Neural progenitor cell (in vitro differentiated cells): Measurements from ENCODE around the gene MYD88. TPM values are rescaled to one million over a fixed set of nuclear protein-coding genes. Genes with fewer than 3 reads are reported as not detected.

Experiments used
- DNase-seq: peaks from one replicate; pipeline ENCODE4 v3.0.0-alpha.2; 2016; ENCODE audit warnings: low spot score
- H2AFZ ChIP-seq: fragments of 200-600 bp; sonication (generic); replicated peaks from 2 replicates; pipeline ENCODE4 v1.6.1; 2016; ENCODE audit warnings: antibody characterized with exemption
- H3F3A ChIP-seq: fragments of 200-600 bp; sonication (generic); 2 replicates; pipeline ENCODE4 v1.6.1; 2016; ENCODE audit warnings: antibody characterized with exemption, low read depth
- H3K27ac ChIP-seq: fragments of 200-600 bp; sonication (generic); 2 replicates; pipeline ENCODE4 v1.5.1; 2016; ENCODE audit warnings: mild to moderate bottlenecking
- H3K27me3 ChIP-seq: fragments of 200-600 bp; sonication (generic); 2 replicates; pipeline ENCODE4 v1.6.1; 2016; ENCODE audit warnings: mild to moderate bottlenecking, moderate library complexity
- H3K36me3 ChIP-seq: fragments of 200-600 bp; sonication (generic); 2 replicates; pipeline ENCODE4 v1.5.1; 2016
- H3K4me1 ChIP-seq: fragments of 200-600 bp; sonication (generic); 2 replicates; pipeline ENCODE4 v1.6.1; 2016; ENCODE audit warnings: mixed run types
- H3K4me2 ChIP-seq: fragments of 200-600 bp; sonication (generic); 2 replicates; pipeline ENCODE4 v1.6.1; 2016
- H3K4me3 ChIP-seq: fragments of 200-600 bp; sonication (generic); 2 replicates; pipeline ENCODE4 v1.5.1; 2016
- H3K79me2 ChIP-seq: fragments of 200-600 bp; sonication (generic); 2 replicates; pipeline ENCODE4 v1.6.1; 2016; ENCODE audit warnings: low read depth
- H3K9ac ChIP-seq: fragments of 200-600 bp; sonication (generic); 2 replicates; pipeline ENCODE4 v1.6.1; 2016
- H3K9me3 ChIP-seq: fragments of 200-600 bp; sonication (generic); 2 replicates; pipeline ENCODE4 v1.5.1; 2016; ENCODE audit warnings: low read depth
- H4K20me1 ChIP-seq: fragments of 200-600 bp; sonication (generic); 2 replicates; pipeline ENCODE4 v1.6.1; 2016; ENCODE audit warnings: low read depth
- H3K27ac Mint-ChIP-seq: 3 replicates; pipeline ENCODE4 v1.8.0; 2021; ENCODE audit warnings: mixed read lengths
- H3K27me3 Mint-ChIP-seq: 2 replicates; pipeline ENCODE4 v1.8.0; 2022; ENCODE audit warnings: low read depth, mild to moderate bottlenecking, inconsistent platforms, moderate library complexity, mixed read lengths; ENCODE audit not compliant: insufficient read depth
- H3K36me3 Mint-ChIP-seq: 3 replicates; pipeline ENCODE4 v1.8.0; 2021; ENCODE audit warnings: mixed read lengths
- H3K4me1 Mint-ChIP-seq: 3 replicates; pipeline ENCODE4 v1.8.0; 2021; ENCODE audit warnings: mixed read lengths
- H3K4me3 Mint-ChIP-seq: 3 replicates; pipeline ENCODE4 v1.8.0; 2021; ENCODE audit warnings: mild to moderate bottlenecking, moderate library complexity, mixed read lengths
- H3K9me3 Mint-ChIP-seq: 3 replicates; pipeline ENCODE4 v1.8.0; 2020; ENCODE audit warnings: mixed read lengths
- EZH2 ChIP-seq: fragments of 200-600 bp; sonication (generic); IDR thresholded peaks from 2 replicates; pipeline ENCODE4 v1.6.1; 2017; ENCODE audit warnings: antibody characterized with exemption, mild to moderate bottlenecking, moderate library complexity
- EZH2phosphoT487 ChIP-seq: fragments of 200-600 bp; sonication (generic); IDR thresholded peaks from 2 replicates; pipeline ENCODE4 v1.6.1; 2017; ENCODE audit warnings: antibody characterized with exemption
- total RNA-seq: library from RNA; depleted of rRNA; stranded (reverse); fragments of >200 nt; gene quantifications from 2 replicates; pipeline ENCODE4 v1.2.3, GENCODE V29; 2015; ENCODE audit warnings: low replicate concordance
- TF ChIP-seq, protein P1 (sequence below): fragments of 200-600 bp; sonication (generic); IDR thresholded peaks from 2 replicates; pipeline ENCODE4 v1.5.1; 2017; ENCODE audit warnings: antibody characterized with exemption, mild to moderate bottlenecking

The MYD88 gene
- total RNA-seq, 1 donor from 2014 or later, result 3.1 TPM

DNA sequence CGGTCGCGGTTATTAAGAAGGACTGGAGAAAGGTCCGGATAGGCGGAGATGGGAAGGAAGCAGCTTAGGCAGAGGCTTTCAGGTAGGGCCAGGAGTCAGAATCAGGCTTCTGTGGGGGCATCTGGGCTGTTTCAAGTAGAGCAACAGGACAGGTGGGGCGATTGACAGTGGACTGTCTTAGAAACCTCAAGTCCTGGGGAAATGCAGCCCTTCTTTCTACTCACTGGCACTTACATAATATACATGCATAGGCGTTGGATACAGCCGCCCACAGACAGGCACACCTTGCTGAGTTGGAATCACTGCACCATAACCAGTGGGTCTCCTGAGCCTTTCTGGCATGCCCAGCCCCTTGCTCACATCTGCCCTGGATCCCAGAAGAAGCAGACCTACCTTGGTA, 730 bp downstream of the MYD88 start:
- Histone ChIP-seq H3K79me2 (peaks cover 23% of the 10 kb centered on the region), H3F3A (peaks cover 11% of the 10 kb centered on the region), H3K9ac (peak overlapping the region; percentile 54), H2AFZ (peak overlapping the region; percentile 99), H3K27ac (no peak overlapping the region), H3K27me3 (no peaks in the 10 kb centered on the region), H3K36me3 (no peaks in the 10 kb centered on the region), H3K4me1 (peaks cover 14% of the 10 kb centered on the region), H3K4me3 (peak overlapping the region; percentile 72), H3K4me2 (peak overlapping the region; percentile 96), H3K9me3 (no peaks in the 10 kb centered on the region), H4K20me1 (peaks cover 17% of the 10 kb centered on the region)
- peaks cover 26% of the 10 kb centered on the region for H3K27me3 Mint-ChIP-seq
- no peak for DNase-seq
- H3K36me3 Mint-ChIP-seq, result peaks cover 1% of the 10 kb centered on the region
- H3K4me1 Mint-ChIP-seq, result peaks cover 24% of the 10 kb centered on the region
- no peak overlapping the region for H3K27ac Mint-ChIP-seq
- no peak for TF ChIP-seq EZH2phosphoT487
- TF ChIP-seq, protein P1, sequence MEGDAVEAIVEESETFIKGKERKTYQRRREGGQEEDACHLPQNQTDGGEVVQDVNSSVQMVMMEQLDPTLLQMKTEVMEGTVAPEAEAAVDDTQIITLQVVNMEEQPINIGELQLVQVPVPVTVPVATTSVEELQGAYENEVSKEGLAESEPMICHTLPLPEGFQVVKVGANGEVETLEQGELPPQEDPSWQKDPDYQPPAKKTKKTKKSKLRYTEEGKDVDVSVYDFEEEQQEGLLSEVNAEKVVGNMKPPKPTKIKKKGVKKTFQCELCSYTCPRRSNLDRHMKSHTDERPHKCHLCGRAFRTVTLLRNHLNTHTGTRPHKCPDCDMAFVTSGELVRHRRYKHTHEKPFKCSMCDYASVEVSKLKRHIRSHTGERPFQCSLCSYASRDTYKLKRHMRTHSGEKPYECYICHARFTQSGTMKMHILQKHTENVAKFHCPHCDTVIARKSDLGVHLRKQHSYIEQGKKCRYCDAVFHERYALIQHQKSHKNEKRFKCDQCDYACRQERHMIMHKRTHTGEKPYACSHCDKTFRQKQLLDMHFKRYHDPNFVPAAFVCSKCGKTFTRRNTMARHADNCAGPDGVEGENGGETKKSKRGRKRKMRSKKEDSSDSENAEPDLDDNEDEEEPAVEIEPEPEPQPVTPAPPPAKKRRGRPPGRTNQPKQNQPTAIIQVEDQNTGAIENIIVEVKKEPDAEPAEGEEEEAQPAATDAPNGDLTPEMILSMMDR, result no peak
- no peak for TF ChIP-seq EZH2
- no peaks in the 10 kb centered on the region for H3K9me3 Mint-ChIP-seq
- H3K4me3 Mint-ChIP-seq, result peak overlapping the region; percentile 93

DNA sequence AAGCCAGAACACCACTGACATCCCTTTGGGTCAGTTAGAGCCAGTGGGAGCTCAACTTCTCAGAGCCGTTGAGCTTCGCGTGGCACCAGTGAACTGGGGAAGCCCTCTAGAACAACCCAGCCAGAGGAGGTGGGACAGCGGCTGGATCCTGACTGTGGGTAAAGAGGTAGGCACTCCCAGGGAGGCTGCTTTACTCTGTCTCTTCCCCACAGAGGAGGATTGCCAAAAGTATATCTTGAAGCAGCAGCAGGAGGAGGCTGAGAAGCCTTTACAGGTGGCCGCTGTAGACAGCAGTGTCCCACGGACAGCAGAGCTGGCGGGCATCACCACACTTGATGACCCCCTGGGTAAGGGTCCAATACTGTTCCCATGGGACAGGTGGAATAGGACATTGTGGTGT, 1.2 kb downstream of the MYD88 start:
- peak overlapping the region; percentile 93 for H3K4me3 Mint-ChIP-seq
- peaks cover 1% of the 10 kb centered on the region for H3K36me3 Mint-ChIP-seq
- peaks cover 23% of the 10 kb centered on the region for H3K79me2 ChIP-seq
- H3K9ac ChIP-seq, result no peak overlapping the region
- peaks cover 26% of the 10 kb centered on the region for H3K27me3 Mint-ChIP-seq
- no peaks in the 10 kb centered on the region for H3K27me3 ChIP-seq
- H3K36me3 ChIP-seq, result no peaks in the 10 kb centered on the region
- H3K4me2 ChIP-seq, result peak overlapping the region; percentile 96
- peaks cover 17% of the 10 kb centered on the region for H4K20me1 ChIP-seq
- DNase-seq, result no peak
- H2AFZ ChIP-seq, result no peak overlapping the region
- TF ChIP-seq, protein P1, result no peak
- TF ChIP-seq EZH2phosphoT487 (no peak), EZH2 (no peak)
- no peak overlapping the region for H3K27ac Mint-ChIP-seq
- H3K4me1 Mint-ChIP-seq, result peaks cover 24% of the 10 kb centered on the region
- peaks cover 14% of the 10 kb centered on the region for H3K4me1 ChIP-seq
- H3K27ac ChIP-seq, result no peak overlapping the region
- no peaks in the 10 kb centered on the region for H3K9me3 Mint-ChIP-seq
- H3K4me3 ChIP-seq, result peak overlapping the region; percentile 72
- H3K9me3 ChIP-seq, result no peaks in the 10 kb centered on the region
- peaks cover 11% of the 10 kb centered on the region for H3F3A ChIP-seq

DNA sequence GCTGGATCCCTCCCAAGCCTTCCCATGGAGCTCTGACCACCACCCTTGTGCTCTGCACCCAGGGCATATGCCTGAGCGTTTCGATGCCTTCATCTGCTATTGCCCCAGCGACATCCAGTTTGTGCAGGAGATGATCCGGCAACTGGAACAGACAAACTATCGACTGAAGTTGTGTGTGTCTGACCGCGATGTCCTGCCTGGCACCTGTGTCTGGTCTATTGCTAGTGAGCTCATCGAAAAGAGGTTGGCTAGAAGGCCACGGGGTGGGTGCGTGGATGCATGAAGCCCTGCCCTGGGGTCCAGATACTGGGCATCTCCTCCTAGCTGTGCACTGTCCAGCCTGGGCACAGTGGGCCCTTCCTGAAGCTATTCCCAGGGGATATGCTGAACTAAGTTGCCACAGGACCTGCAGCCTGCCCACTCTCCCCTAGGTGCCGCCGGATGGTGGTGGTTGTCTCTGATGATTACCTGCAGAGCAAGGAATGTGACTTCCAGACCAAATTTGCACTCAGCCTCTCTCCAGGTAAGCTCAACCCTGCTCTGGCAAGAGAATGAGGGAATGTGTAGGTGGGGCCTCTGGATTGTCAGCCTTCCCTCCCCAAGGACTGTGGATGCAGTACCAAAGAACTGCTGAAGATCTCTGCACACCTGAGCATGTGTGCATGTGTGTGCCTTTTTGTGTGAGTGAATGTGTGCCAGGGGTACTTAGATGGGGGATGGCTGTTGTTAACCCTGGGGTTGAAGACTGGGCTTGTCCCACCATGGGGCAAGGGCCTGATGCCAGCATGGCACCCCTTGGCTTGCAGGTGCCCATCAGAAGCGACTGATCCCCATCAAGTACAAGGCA, 2.1 kb downstream of the MYD88 start:
- TF ChIP-seq, protein P1, result no peak
- TF ChIP-seq EZH2 (no peak), EZH2phosphoT487 (no peak)
- Histone ChIP-seq H3K9ac (no peak overlapping the region), H4K20me1 (peaks cover 10% of the 10 kb centered on the region), H3K36me3 (no peaks in the 10 kb centered on the region), H3K4me2 (no peak overlapping the region), H3F3A (peaks cover 11% of the 10 kb centered on the region), H3K4me3 (no peak overlapping the region), H3K27me3 (no peaks in the 10 kb centered on the region), H3K4me1 (peaks cover 14% of the 10 kb centered on the region), H3K27ac (no peak overlapping the region), H2AFZ (no peak overlapping the region), H3K79me2 (peaks cover 23% of the 10 kb centered on the region), H3K9me3 (no peaks in the 10 kb centered on the region)
- peaks cover 17% of the 10 kb centered on the region for H3K4me1 Mint-ChIP-seq
- DNase-seq, result no peak
- peaks cover 26% of the 10 kb centered on the region for H3K27me3 Mint-ChIP-seq
- H3K9me3 Mint-ChIP-seq, result peaks cover 2% of the 10 kb centered on the region
- no peak overlapping the region for H3K27ac Mint-ChIP-seq
- no peak overlapping the region for H3K4me3 Mint-ChIP-seq
- H3K36me3 Mint-ChIP-seq, result no peaks in the 10 kb centered on the region
